HL-60 (cell line): Measurements from ENCODE around the gene CDH22.
A peak's percentile ranks its signal among the peaks of the same experiment; 100 is the strongest.

Experiments
- GABPA ChIP-seq: IDR thresholded peaks from 2 replicates; pipeline ENCODE4 v1.6.1; 2012; ENCODE audit warnings: low read depth
- POLR2AphosphoS5 ChIP-seq: IDR thresholded peaks from 2 replicates; pipeline ENCODE4 v1.6.1; 2012; ENCODE audit warnings: low read depth
- TF ChIP-seq, protein P1 (sequence below): IDR thresholded peaks from one replicate; pipeline ENCODE4 v1.5.1; 2011; ENCODE audit warnings: low read length, control low read depth, inconsistent platforms; ENCODE audit not compliant: insufficient read depth

GRCh38 chr20:46354920-46355654, 46.8 kb upstream of the CDH22 start:
- TF ChIP-seq, protein P1, sequence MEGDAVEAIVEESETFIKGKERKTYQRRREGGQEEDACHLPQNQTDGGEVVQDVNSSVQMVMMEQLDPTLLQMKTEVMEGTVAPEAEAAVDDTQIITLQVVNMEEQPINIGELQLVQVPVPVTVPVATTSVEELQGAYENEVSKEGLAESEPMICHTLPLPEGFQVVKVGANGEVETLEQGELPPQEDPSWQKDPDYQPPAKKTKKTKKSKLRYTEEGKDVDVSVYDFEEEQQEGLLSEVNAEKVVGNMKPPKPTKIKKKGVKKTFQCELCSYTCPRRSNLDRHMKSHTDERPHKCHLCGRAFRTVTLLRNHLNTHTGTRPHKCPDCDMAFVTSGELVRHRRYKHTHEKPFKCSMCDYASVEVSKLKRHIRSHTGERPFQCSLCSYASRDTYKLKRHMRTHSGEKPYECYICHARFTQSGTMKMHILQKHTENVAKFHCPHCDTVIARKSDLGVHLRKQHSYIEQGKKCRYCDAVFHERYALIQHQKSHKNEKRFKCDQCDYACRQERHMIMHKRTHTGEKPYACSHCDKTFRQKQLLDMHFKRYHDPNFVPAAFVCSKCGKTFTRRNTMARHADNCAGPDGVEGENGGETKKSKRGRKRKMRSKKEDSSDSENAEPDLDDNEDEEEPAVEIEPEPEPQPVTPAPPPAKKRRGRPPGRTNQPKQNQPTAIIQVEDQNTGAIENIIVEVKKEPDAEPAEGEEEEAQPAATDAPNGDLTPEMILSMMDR: no peak
- TF ChIP-seq POLR2AphosphoS5 (peak; percentile 30; the same call in 1 of the 2 replicates), GABPA (no peak)
